SIG-M5 treated with dmso at 0.1 percent for 504 hours (cell line): ENCODE data around the gene SAP30.

Source experiments
- DNase-seq: peaks from one replicate; lab custom pipeline; 2025; ENCODE audit not compliant: unreplicated experiment; lab: John Stamatoyannopoulos, UW

The SAP30 gene

GRCh38 chr4:173414456-173414855 is 43.7 kb downstream of the SAP30 start:
- DNase-seq = no peak

GRCh38 chr4:173415092-173415491 is 44.3 kb downstream of the SAP30 start:
- DNase-seq = peak; percentile 93

- peak; percentile 94 for DNase-seq
These were observed 45.3 kb downstream of the SAP30 start for GRCh38 chr4:173415885-173416653.

- no peak for DNase-seq
These were observed 47.1 kb downstream of the SAP30 start for GRCh38 chr4:173417833-173418232.

- no peak for DNase-seq
These were observed 47.9 kb downstream of the SAP30 start for GRCh38 chr4:173418639-173419038.

GRCh38 chr4:173420324-173420752 is 49.6 kb downstream of the SAP30 start:
- no peak for DNase-seq

- DNase-seq = no peak
These were observed 50.0 kb downstream of the SAP30 start for GRCh38 chr4:173420801-173421200.

GRCh38 chr4:173424899-173425805 is 54.4 kb downstream of the SAP30 start:
- no peak for DNase-seq

- no peak for DNase-seq
These were observed 55.3 kb downstream of the SAP30 start for GRCh38 chr4:173426064-173426463.
